SW480 (cell line): Measurements from ENCODE around the gene AKIRIN2.
"Not testable (repeated sequence)": the region's sequence is repeated elsewhere in the genome, so short reads cannot be mapped to it uniquely, and the experiment has no call there.

ENCODE experiments used
- DNase-seq: peaks from one replicate; pipeline ENCODE4 v3.0.0-alpha.2; 2016; ENCODE audit warnings: low spot score

The AKIRIN2 gene

GRCh38 chr6:87687893-87688292 is 14.1 kb downstream of the AKIRIN2 start:
- not testable (repeated sequence) for DNase-seq

- no peak for DNase-seq
Observed at GRCh38 chr6:87687296-87687695, 14.7 kb downstream of the AKIRIN2 start.

- not testable (repeated sequence) for DNase-seq
Observed at GRCh38 chr6:87686636-87687205, 15.3 kb downstream of the AKIRIN2 start.

- no peak for DNase-seq
Observed at GRCh38 chr6:87684895-87685654, 17.0 kb downstream of the AKIRIN2 start.

GRCh38 chr6:87683890-87684289 is 18.1 kb downstream of the AKIRIN2 start:
- no peak for DNase-seq

- DNase-seq, result no peak
Observed at GRCh38 chr6:87682310-87682709, 19.7 kb downstream of the AKIRIN2 start.

GRCh38 chr6:87675004-87675681 is 26.9 kb downstream of the AKIRIN2 start:
- DNase-seq, result no peak

- DNase-seq, result no peak
Observed at GRCh38 chr6:87674290-87674689, 27.7 kb downstream of the AKIRIN2 start.

GRCh38 chr6:87673237-87673636 is 28.8 kb downstream of the AKIRIN2 start:
- DNase-seq, result no peak

- no peak for DNase-seq
Observed at GRCh38 chr6:87672641-87673040, 29.4 kb downstream of the AKIRIN2 start.

- DNase-seq, result no peak
Observed at GRCh38 chr6:87671555-87672029, 30.4 kb downstream of the AKIRIN2 start.

- no peak for DNase-seq
Observed at GRCh38 chr6:87670707-87671106, 31.3 kb downstream of the AKIRIN2 start.

- no peak for DNase-seq
Observed at GRCh38 chr6:87669051-87669450, 33.0 kb downstream of the AKIRIN2 start.

- DNase-seq, result no peak
Observed at GRCh38 chr6:87668013-87668412, 34.0 kb downstream of the AKIRIN2 start.

GRCh38 chr6:87667032-87667431 is 35.0 kb downstream of the AKIRIN2 start:
- no peak for DNase-seq

GRCh38 chr6:87664921-87665485 is 37.0 kb downstream of the AKIRIN2 start:
- no peak for DNase-seq

- DNase-seq, result no peak
Observed at GRCh38 chr6:87663434-87663833, 38.6 kb downstream of the AKIRIN2 start.

GRCh38 chr6:87661503-87661902 is 40.5 kb downstream of the AKIRIN2 start:
- no peak for DNase-seq

GRCh38 chr6:87661016-87661415 is 41.0 kb downstream of the AKIRIN2 start:
- DNase-seq, result no peak

GRCh38 chr6:87660226-87660911 is 41.7 kb downstream of the AKIRIN2 start:
- DNase-seq, result no peak

- no peak for DNase-seq
Observed at GRCh38 chr6:87658516-87658915, 43.5 kb downstream of the AKIRIN2 start.

GRCh38 chr6:87656857-87657256 is 45.2 kb downstream of the AKIRIN2 start:
- no peak for DNase-seq
